Caco-2 (cell line): ENCODE measurements around the gene KLHL29. TPM values are rescaled to one million over a fixed set of nuclear protein-coding genes. Genes with fewer than 3 reads are reported as not detected.

ENCODE experiments used
- BruUV-seq: library from RNA; stranded (reverse); fragments of 400-500 nt; replicated peaks from 2 replicates; lab custom pipeline; 2021; lab: Mats Ljungman, UMichigan
- CTCF ChIA-PET: fragments of 300-600 bp; sonication (Branson Sonifier 250); formaldehyde crosslinking; loops from one replicate; lab custom pipeline; 2022; ENCODE audit warnings: antibody characterized with exemption; lab: Charles Lee
- POLR2A ChIA-PET: fragments of 300-600 bp; sonication (Branson Sonifier 250); formaldehyde crosslinking; loops from one replicate; lab custom pipeline; 2022; ENCODE audit warnings: antibody characterized with exemption; lab: Charles Lee
- DNase-seq, 2 experiments: peaks; one replicate each; pipeline versions ENCODE4 v3.0.0 to v3.0.0-alpha.2; 2020 to 2022
- H3K27me3 ChIP-seq: replicated peaks from 2 replicates; pipeline ENCODE4 v1.6.0; 2011; ENCODE audit warnings: low read length; ENCODE audit not compliant: control insufficient read depth, insufficient read depth
- H3K36me3 ChIP-seq: 2 replicates; pipeline ENCODE4 v1.5.1; 2011; ENCODE audit warnings: low read length; ENCODE audit not compliant: control insufficient read depth, insufficient read depth
- H3K4me1 ChIP-seq: fragments of 250-450 bp; sonication (Bioruptor Pico); 2 replicates; pipeline ENCODE4 v1.5.1; 2020; ENCODE audit warnings: mild to moderate bottlenecking
- H3K4me3 ChIP-seq: 2 replicates; pipeline ENCODE4 v1.5.1; 2011; ENCODE audit warnings: low read depth, mild to moderate bottlenecking, control low read depth, low read length
- H3K9me3 ChIP-seq: fragments of 250-450 bp; sonication (Bioruptor Pico); 2 replicates; pipeline ENCODE4 v1.5.1; 2020; ENCODE audit warnings: mild to moderate bottlenecking, moderate library complexity
- H3K27ac Mint-ChIP-seq: one replicate; pipeline ENCODE4 v1.8.0; 2022; ENCODE audit warnings: mixed read lengths; ENCODE audit not compliant: unreplicated experiment
- H3K27me3 Mint-ChIP-seq: one replicate; pipeline ENCODE4 v1.8.0; 2022; ENCODE audit warnings: mixed read lengths; ENCODE audit not compliant: insufficient read depth, unreplicated experiment
- H3K36me3 Mint-ChIP-seq: one replicate; pipeline ENCODE4 v1.8.0; 2022; ENCODE audit warnings: mild to moderate bottlenecking, mixed read lengths; ENCODE audit not compliant: insufficient read depth, unreplicated experiment
- H3K4me1 Mint-ChIP-seq: one replicate; pipeline ENCODE4 v1.8.0; 2022; ENCODE audit warnings: low read depth, mixed read lengths; ENCODE audit not compliant: unreplicated experiment
- H3K4me3 Mint-ChIP-seq: one replicate; pipeline ENCODE4 v1.8.0; 2022; ENCODE audit warnings: mild to moderate bottlenecking, moderate library complexity, mixed read lengths; ENCODE audit not compliant: unreplicated experiment
- H3K9me3 Mint-ChIP-seq: one replicate; pipeline ENCODE4 v1.8.0; 2022; ENCODE audit warnings: mixed read lengths; ENCODE audit not compliant: unreplicated experiment
- intact Hi-C: fragments of 100-400 bp; cut with micrococcal nuclease; formaldehyde crosslinking; loops from one replicate; pipeline ENCODE4 v1.10.0; 2022; ENCODE audit not compliant: unreplicated experiment
- total RNA-seq: library from RNA; stranded (reverse); gene quantifications from 2 replicates; pipeline ENCODE4 v1.2.3, GENCODE V29; 2022
- TF ChIP-seq, protein P1 (sequence below), 2 experiments: fragments of 200-600 bp in 1 of 2; IDR thresholded peaks; 1 replicate in 1 of 2; 2 replicates in 1 of 2; pipeline versions ENCODE4 v1.5.1 to v1.8.0; 2011 to 2022; ENCODE audit warnings: antibody characterized with exemption in 1 of 2, control low read depth in 1 of 2, inconsistent platforms in 1 of 2, low read depth in 1 of 2, low read length in 1 of 2, mild to moderate bottlenecking in 1 of 2, moderate library complexity in 1 of 2; ENCODE audit not compliant: insufficient read depth in 1 of 2, severe bottlenecking in 1 of 2, unreplicated experiment in 1 of 2

KLHL29 gene
- total RNA-seq, 1 experiment from 2014 or later, result 0.61 TPM

GRCh38 chr2:23453432-23453831 is 68.5 kb downstream of the KLHL29 start:
- H3K4me3 Mint-ChIP-seq, result no peak overlapping the region
- H3K36me3 Mint-ChIP-seq, result peaks cover 5% of the 10 kb centered on the region
- no peak overlapping the region for H3K27ac Mint-ChIP-seq
- no peak overlapping the region for H3K4me3 ChIP-seq
- CTCF ChIA-PET, result interaction anchor here (0.5 kb wide), 1 partner anchor 275 kb away, joined by 3 read pairs; no protein-coding TSS in a partner anchor
- peaks cover 6% of the 10 kb centered on the region for H3K4me1 Mint-ChIP-seq
- DNase-seq, result no peak
- no peaks in the 10 kb centered on the region; the same call in 1 of the 2 replicates for H3K27me3 ChIP-seq
- no peaks in the 10 kb centered on the region for H3K36me3 ChIP-seq
- BruUV-seq, result no TSS peak
- no peaks in the 10 kb centered on the region for H3K9me3 Mint-ChIP-seq
- intact Hi-C loops, result no loop called here
- POLR2A ChIA-PET, result no interaction called here
- H3K4me1 ChIP-seq, result no peaks in the 10 kb centered on the region
- peaks cover 10% of the 10 kb centered on the region for H3K27me3 Mint-ChIP-seq
- H3K9me3 ChIP-seq, result no peaks in the 10 kb centered on the region
- TF ChIP-seq, protein P1, sequence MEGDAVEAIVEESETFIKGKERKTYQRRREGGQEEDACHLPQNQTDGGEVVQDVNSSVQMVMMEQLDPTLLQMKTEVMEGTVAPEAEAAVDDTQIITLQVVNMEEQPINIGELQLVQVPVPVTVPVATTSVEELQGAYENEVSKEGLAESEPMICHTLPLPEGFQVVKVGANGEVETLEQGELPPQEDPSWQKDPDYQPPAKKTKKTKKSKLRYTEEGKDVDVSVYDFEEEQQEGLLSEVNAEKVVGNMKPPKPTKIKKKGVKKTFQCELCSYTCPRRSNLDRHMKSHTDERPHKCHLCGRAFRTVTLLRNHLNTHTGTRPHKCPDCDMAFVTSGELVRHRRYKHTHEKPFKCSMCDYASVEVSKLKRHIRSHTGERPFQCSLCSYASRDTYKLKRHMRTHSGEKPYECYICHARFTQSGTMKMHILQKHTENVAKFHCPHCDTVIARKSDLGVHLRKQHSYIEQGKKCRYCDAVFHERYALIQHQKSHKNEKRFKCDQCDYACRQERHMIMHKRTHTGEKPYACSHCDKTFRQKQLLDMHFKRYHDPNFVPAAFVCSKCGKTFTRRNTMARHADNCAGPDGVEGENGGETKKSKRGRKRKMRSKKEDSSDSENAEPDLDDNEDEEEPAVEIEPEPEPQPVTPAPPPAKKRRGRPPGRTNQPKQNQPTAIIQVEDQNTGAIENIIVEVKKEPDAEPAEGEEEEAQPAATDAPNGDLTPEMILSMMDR (IDR thresholded peaks at IDR 0.05; ENCODE audit: insufficient read depth in 1 of 2, low read depth in 1 of 2, low read length in 1 of 2, severe bottlenecking in 1 of 2, unreplicated experiment in 1 of 2), result no peak

DNA sequence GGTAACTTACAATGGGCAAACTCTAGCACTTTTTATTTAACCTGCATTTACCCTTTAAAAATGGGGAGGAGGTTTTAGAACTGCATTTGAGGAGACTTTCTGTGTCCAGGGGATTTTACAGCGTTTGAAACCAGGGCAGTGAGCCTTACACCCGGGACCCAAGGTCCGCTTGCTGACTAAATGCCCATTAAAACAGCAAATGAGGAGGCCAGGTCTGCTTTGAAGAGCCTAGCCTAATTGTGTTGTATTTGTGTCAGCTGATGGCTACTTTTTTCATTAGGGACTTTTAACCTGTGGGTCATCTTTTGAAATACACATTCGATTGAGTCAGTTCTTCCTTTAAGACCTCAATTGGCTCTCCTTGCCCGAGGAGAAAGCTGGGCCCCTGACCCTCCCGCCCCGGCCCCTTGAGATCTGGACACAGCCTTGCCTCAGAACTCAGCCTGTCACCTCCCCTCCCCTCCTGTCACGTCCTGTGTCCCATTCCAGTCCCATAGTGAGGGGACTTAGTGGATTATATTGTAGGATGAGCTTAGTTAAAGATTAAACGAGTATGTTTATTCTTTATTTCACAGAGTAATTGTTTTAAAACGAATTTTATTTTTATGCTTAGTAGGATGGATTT is 69.0 kb downstream of the KLHL29 start:
- DNase-seq, result no peak
- H3K36me3 Mint-ChIP-seq, result peaks cover 5% of the 10 kb centered on the region
- no peaks in the 10 kb centered on the region for H3K4me1 ChIP-seq
- no peaks in the 10 kb centered on the region; the same call in 1 of the 2 replicates for H3K27me3 ChIP-seq
- H3K9me3 ChIP-seq, result no peaks in the 10 kb centered on the region
- no peaks in the 10 kb centered on the region for H3K36me3 ChIP-seq
- ChIA-PET CTCF (no interaction called here), POLR2A (no interaction called here)
- H3K4me3 Mint-ChIP-seq, result no peak overlapping the region
- H3K4me3 ChIP-seq, result no peak overlapping the region
- no peaks in the 10 kb centered on the region for H3K9me3 Mint-ChIP-seq
- no TSS peak for BruUV-seq
- peaks cover 6% of the 10 kb centered on the region for H3K4me1 Mint-ChIP-seq
- H3K27ac Mint-ChIP-seq, result no peak overlapping the region
- intact Hi-C loops, result no loop called here
- TF ChIP-seq, protein P1 (IDR thresholded peaks at IDR 0.05; ENCODE audit: insufficient read depth in 1 of 2, low read depth in 1 of 2, low read length in 1 of 2, severe bottlenecking in 1 of 2, unreplicated experiment in 1 of 2), result no peak
- peaks cover 10% of the 10 kb centered on the region for H3K27me3 Mint-ChIP-seq

- H3K4me3 Mint-ChIP-seq, result no peak overlapping the region
- no TSS peak for BruUV-seq
- TF ChIP-seq, protein P1 (IDR thresholded peaks at IDR 0.05; ENCODE audit: insufficient read depth in 1 of 2, low read depth in 1 of 2, low read length in 1 of 2, severe bottlenecking in 1 of 2, unreplicated experiment in 1 of 2), result no peak
- Histone ChIP-seq H3K27me3 (no peaks in the 10 kb centered on the region; the same call in 1 of the 2 replicates), H3K4me3 (no peak overlapping the region), H3K4me1 (no peaks in the 10 kb centered on the region), H3K9me3 (no peaks in the 10 kb centered on the region), H3K36me3 (no peaks in the 10 kb centered on the region)
- H3K9me3 Mint-ChIP-seq, result no peaks in the 10 kb centered on the region
- no peak for DNase-seq
- H3K4me1 Mint-ChIP-seq, result peaks cover 6% of the 10 kb centered on the region
- intact Hi-C loops, result no loop called here
- ChIA-PET POLR2A (no interaction called here), CTCF (interaction anchor here (0.8 kb wide), 1 partner anchor 92 kb away, joined by 4 read pairs; no protein-coding TSS in a partner anchor)
- H3K27ac Mint-ChIP-seq, result no peak overlapping the region
- peaks cover 10% of the 10 kb centered on the region for H3K27me3 Mint-ChIP-seq
- H3K36me3 Mint-ChIP-seq, result peaks cover 5% of the 10 kb centered on the region
Measured at GRCh38 chr2:23454501-23455120, 69.6 kb downstream of the KLHL29 start.
